NCI-H510A (cell line): ENCODE results near the gene WDR37.

ENCODE experiments used
- DNase-seq: peaks from one replicate; lab custom pipeline; 2025; lab: John Stamatoyannopoulos, UW

WDR37 gene

GRCh38 chr10:1074748-1075308, 18.6 kb downstream of the WDR37 start:
- no peak for DNase-seq

GRCh38 chr10:1078668-1079067, 22.5 kb downstream of the WDR37 start:
- no peak for DNase-seq

GRCh38 chr10:1083581-1083980, 27.4 kb downstream of the WDR37 start:
- DNase-seq = no peak

- DNase-seq = no peak
Observed at GRCh38 chr10:1084011-1084950, 28.1 kb downstream of the WDR37 start.

- no peak for DNase-seq
Observed at GRCh38 chr10:1085258-1085657, 29.1 kb downstream of the WDR37 start.

- DNase-seq = no peak
Observed at GRCh38 chr10:1086787-1087186, 30.6 kb downstream of the WDR37 start.

- DNase-seq = no peak
Observed at GRCh38 chr10:1089017-1089689, 33.0 kb downstream of the WDR37 start.

GRCh38 chr10:1090696-1091095, 34.5 kb downstream of the WDR37 start:
- no peak for DNase-seq

GRCh38 chr10:1093696-1094095, 37.5 kb downstream of the WDR37 start:
- DNase-seq = no peak

- DNase-seq = no peak
Observed at GRCh38 chr10:1094112-1095057, 38.2 kb downstream of the WDR37 start.

- DNase-seq = no peak
Observed at GRCh38 chr10:1095498-1095897, 39.3 kb downstream of the WDR37 start.

- no peak for DNase-seq
Observed at GRCh38 chr10:1096287-1096889, 40.2 kb downstream of the WDR37 start.

- no peak for DNase-seq
Observed at GRCh38 chr10:1097436-1097835, 41.3 kb downstream of the WDR37 start.

GRCh38 chr10:1100143-1100542, 44.0 kb downstream of the WDR37 start:
- DNase-seq = no peak

- DNase-seq = no peak
Observed at GRCh38 chr10:1100691-1101368, 44.6 kb downstream of the WDR37 start.

- no peak for DNase-seq
Observed at GRCh38 chr10:1101946-1102345, 45.8 kb downstream of the WDR37 start.

- no peak for DNase-seq
Observed at GRCh38 chr10:1102416-1102815, 46.2 kb downstream of the WDR37 start.

- DNase-seq = no peak
Observed at GRCh38 chr10:1102831-1103230, 46.6 kb downstream of the WDR37 start.

- DNase-seq = no peak
Observed at GRCh38 chr10:1103551-1103950, 47.4 kb downstream of the WDR37 start.

GRCh38 chr10:1104971-1105370, 48.8 kb downstream of the WDR37 start:
- no peak for DNase-seq

GRCh38 chr10:1107004-1107403, 50.8 kb downstream of the WDR37 start:
- DNase-seq = no peak
